CD14-positive monocyte (primary cell): ENCODE measurements around the gene MYO1A. TPM values are rescaled to one million over a fixed set of nuclear protein-coding genes. Genes with fewer than 3 reads are reported as not detected.

Source experiments
- DNase-seq, 3 donors: peaks; one replicate each; pipeline ENCODE4 v3.0.0-alpha.2; 2011 to 2022
- H2AFZ ChIP-seq: 2 replicates; pipeline ENCODE4 v1.6.0; 2012; ENCODE audit warnings: mild to moderate bottlenecking, low read depth, low read length, inconsistent platforms; ENCODE audit not compliant: insufficient read depth, poor library complexity, severe bottlenecking
- H3K27ac ChIP-seq, 2 donors: 1 replicate in 1 of 2; 2 replicates in 1 of 2; pipeline ENCODE4 v1.5.1; 2012 to 2013; ENCODE audit warnings: low read length in 2 of 2, control low read depth in 1 of 2, inconsistent platforms in 1 of 2, low read depth in 1 of 2, mild to moderate bottlenecking in 1 of 2
- H3K27me3 ChIP-seq, 2 donors: one replicate each; pipeline versions ENCODE4 v1.6.0 to v1.6.1; 2011 to 2013; ENCODE audit warnings: low read length in 2 of 2; ENCODE audit not compliant: control insufficient read depth in 2 of 2, insufficient read depth in 2 of 2
- H3K36me3 ChIP-seq, 2 donors: replicated peaks in 1 of 2; 1 replicate in 1 of 2; 2 replicates in 1 of 2; pipeline versions ENCODE4 v1.5.1 to v1.6.1; 2012 to 2013; ENCODE audit warnings: low read length in 2 of 2, control low read depth in 1 of 2, inconsistent platforms in 1 of 2, mild to moderate bottlenecking in 1 of 2; ENCODE audit not compliant: insufficient read depth in 2 of 2, control insufficient read depth in 1 of 2
- H3K4me1 ChIP-seq, 2 donors: 1 replicate in 1 of 2; 2 replicates in 1 of 2; pipeline versions ENCODE4 v1.5.1 to v1.6.1; 2012 to 2013; ENCODE audit warnings: low read length in 2 of 2, control low read depth in 1 of 2, inconsistent platforms in 1 of 2, mild to moderate bottlenecking in 1 of 2, moderate library complexity in 1 of 2; ENCODE audit not compliant: insufficient read depth in 2 of 2, control insufficient read depth in 1 of 2
- H3K4me2 ChIP-seq: replicated peaks from 2 replicates; pipeline ENCODE3; 2012; ENCODE audit warnings: low read length, moderate library complexity, mild to moderate bottlenecking; ENCODE audit not compliant: poor library complexity, severe bottlenecking; ENCODE audit errors: extremely low read depth
- H3K4me3 ChIP-seq, 3 experiments: fragments of 200-600 bp in 1 of 3; sonication (generic) in 1 of 3; replicated peaks in 1 of 3; 1 replicate in 2 of 3; 2 replicates in 1 of 3; pipeline ENCODE4 v1.5.1; 2011 to 2013; ENCODE audit warnings: low read length in 3 of 3, mild to moderate bottlenecking in 3 of 3, control low read depth in 2 of 3, low read depth in 2 of 3, inconsistent platforms in 1 of 3, moderate library complexity in 1 of 3
- H3K79me2 ChIP-seq: 2 replicates; pipeline ENCODE4 v1.6.0; 2012; ENCODE audit warnings: mild to moderate bottlenecking, control low read depth, inconsistent platforms, low read length, moderate library complexity; ENCODE audit not compliant: insufficient read depth
- H3K9ac ChIP-seq: 2 replicates; pipeline ENCODE4 v1.6.0; 2017; ENCODE audit warnings: low read length, mild to moderate bottlenecking; ENCODE audit not compliant: insufficient read depth, poor library complexity, severe bottlenecking
- H3K9me3 ChIP-seq, 2 donors: replicated peaks in 1 of 2; 1 replicate in 1 of 2; 2 replicates in 1 of 2; pipeline versions ENCODE4 v1.5.1 to v1.6.1; 2012 to 2013; ENCODE audit warnings: low read length in 2 of 2, control low read depth in 1 of 2; ENCODE audit not compliant: control insufficient read depth in 1 of 2, insufficient read depth in 1 of 2
- H4K20me1 ChIP-seq: 2 replicates; pipeline ENCODE4 v1.6.0; 2012; ENCODE audit warnings: mild to moderate bottlenecking, low read length, control low read depth, moderate library complexity; ENCODE audit not compliant: insufficient read depth
- H3K27ac Mint-ChIP-seq, 7 donors: one replicate each; pipeline ENCODE4 v1.8.0; 2020; ENCODE audit warnings: mild to moderate bottlenecking in 7 of 7, mixed read lengths in 7 of 7, moderate library complexity in 6 of 7, inconsistent platforms in 2 of 7
- H3K27me3 Mint-ChIP-seq, 3 donors: one replicate each; pipeline ENCODE4 v1.8.0; 2021 to 2022; ENCODE audit warnings: low read depth in 3 of 3, mild to moderate bottlenecking in 3 of 3, mixed read lengths in 3 of 3, moderate library complexity in 3 of 3, inconsistent platforms in 1 of 3
- H3K36me3 Mint-ChIP-seq, 2 donors: one replicate each; pipeline ENCODE4 v1.8.0; 2020; ENCODE audit warnings: mixed read lengths in 2 of 2, inconsistent platforms in 1 of 2, mild to moderate bottlenecking in 1 of 2
- H3K4me1 Mint-ChIP-seq: one replicate; pipeline ENCODE4 v1.8.0; 2020; ENCODE audit warnings: mild to moderate bottlenecking, mixed read lengths
- H3K4me3 Mint-ChIP-seq, 2 donors: one replicate each; pipeline ENCODE4 v1.8.0; 2020; ENCODE audit warnings: mild to moderate bottlenecking in 2 of 2, mixed read lengths in 2 of 2, moderate library complexity in 1 of 2
- H3K9me3 Mint-ChIP-seq, 7 donors: one replicate each; pipeline ENCODE4 v1.8.0; 2020 to 2022; ENCODE audit warnings: mixed read lengths in 7 of 7, mild to moderate bottlenecking in 6 of 7, moderate library complexity in 6 of 7, inconsistent platforms in 2 of 7
- WGBS: methylation state at CpG from one replicate; pipeline ENCODE4 v1.1.5; 2013; ENCODE audit warnings: missing lambda C conversion rate; ENCODE audit not compliant: insufficient coverage; 5-methylcytosine and 5-hydroxymethylcytosine counted together
- intact Hi-C, 2 donors: fragments of 100-400 bp; cut with micrococcal nuclease; formaldehyde crosslinking; loops; one replicate each; pipeline versions ENCODE4 v1.15.0 to v1.15.1; 2023
- polyA plus RNA-seq, 3 donors: library from polyadenylated mRNA; depleted of rRNA in 1 of 3; unstranded in 2 of 3; stranded (reverse) in 1 of 3; fragments of 300-500 nt in 2 of 3; fragments of >200 nt in 1 of 3; fragmentation: Illumina TruSeq in 2 of 3; gene quantifications; 1 replicate in 2 of 3; 2 replicates in 1 of 3; pipeline ENCODE4 v1.2.3, GENCODE V29; 2012 to 2021
- TF ChIP-seq, protein P1 (sequence below): fragments of 200-600 bp; IDR thresholded peaks from one replicate; pipeline ENCODE4 v1.8.0; 2022; ENCODE audit warnings: antibody characterized with exemption, mild to moderate bottlenecking

Gene MYO1A
- polyA plus RNA-seq, 3 donors = 0.22 to 1.7 (median 1.3) TPM

DNA sequence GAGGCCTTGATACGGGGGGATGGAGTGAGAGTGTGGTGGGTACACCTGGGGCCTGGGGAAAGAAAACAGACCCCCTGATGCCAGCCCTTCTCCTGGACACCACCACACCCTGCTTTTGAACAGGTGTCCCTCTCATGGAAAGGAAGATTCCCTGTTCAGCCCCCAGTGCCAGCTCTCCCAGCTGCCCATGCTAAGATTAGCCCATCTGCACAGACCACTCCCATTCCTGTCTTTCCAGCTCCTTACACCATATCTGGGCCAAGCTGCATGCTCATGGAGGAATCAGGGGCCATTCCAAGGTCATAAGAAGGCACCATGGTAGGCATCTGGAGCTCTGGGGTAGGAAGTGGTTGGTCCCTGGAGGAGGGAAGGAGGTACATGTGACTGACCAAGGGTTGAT is 48.6 kb upstream of the MYO1A start:
- Histone ChIP-seq H3K79me2 (peaks cover 7% of the 10 kb centered on the region), H3K27me3 (no peaks in the 10 kb centered on the region), H3K9ac (no peak overlapping the region), H4K20me1 (peaks cover 100% of the 10 kb centered on the region), H3K4me1 (peaks cover 19 to 34% of the 10 kb centered on the region in 2 donors), H3K9me3 (no peaks in the 10 kb centered on the region), H3K4me2 (no peak overlapping the region), H3K36me3 (peaks cover 65 to 86% of the 10 kb centered on the region in 2 donors), H3K4me3 (no peak overlapping the region), H3K27ac (peak overlapping the region in 1 of 2 donors; percentile 61), H2AFZ (no peak overlapping the region)
- H3K27ac Mint-ChIP-seq = peak overlapping the region in 4 of 7 donors; percentile 45 to 88 (median 76)
- H3K27me3 Mint-ChIP-seq = peaks cover 0 to 2% (median 0%) of the 10 kb centered on the region in 3 donors
- WGBS = no CpG with 5 or more reads among the region's 1 CpG
- no peaks in the 10 kb centered on the region for H3K9me3 Mint-ChIP-seq
- DNase-seq = no peak
- H3K4me3 Mint-ChIP-seq = no peak overlapping the region
- TF ChIP-seq, protein P1, sequence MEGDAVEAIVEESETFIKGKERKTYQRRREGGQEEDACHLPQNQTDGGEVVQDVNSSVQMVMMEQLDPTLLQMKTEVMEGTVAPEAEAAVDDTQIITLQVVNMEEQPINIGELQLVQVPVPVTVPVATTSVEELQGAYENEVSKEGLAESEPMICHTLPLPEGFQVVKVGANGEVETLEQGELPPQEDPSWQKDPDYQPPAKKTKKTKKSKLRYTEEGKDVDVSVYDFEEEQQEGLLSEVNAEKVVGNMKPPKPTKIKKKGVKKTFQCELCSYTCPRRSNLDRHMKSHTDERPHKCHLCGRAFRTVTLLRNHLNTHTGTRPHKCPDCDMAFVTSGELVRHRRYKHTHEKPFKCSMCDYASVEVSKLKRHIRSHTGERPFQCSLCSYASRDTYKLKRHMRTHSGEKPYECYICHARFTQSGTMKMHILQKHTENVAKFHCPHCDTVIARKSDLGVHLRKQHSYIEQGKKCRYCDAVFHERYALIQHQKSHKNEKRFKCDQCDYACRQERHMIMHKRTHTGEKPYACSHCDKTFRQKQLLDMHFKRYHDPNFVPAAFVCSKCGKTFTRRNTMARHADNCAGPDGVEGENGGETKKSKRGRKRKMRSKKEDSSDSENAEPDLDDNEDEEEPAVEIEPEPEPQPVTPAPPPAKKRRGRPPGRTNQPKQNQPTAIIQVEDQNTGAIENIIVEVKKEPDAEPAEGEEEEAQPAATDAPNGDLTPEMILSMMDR = no peak
- H3K36me3 Mint-ChIP-seq = peaks cover 74 to 84% of the 10 kb centered on the region in 2 donors
- peaks cover 38% of the 10 kb centered on the region for H3K4me1 Mint-ChIP-seq
- intact Hi-C loops = no loop called here

- Mint-ChIP-seq H3K36me3 (peaks cover 79% of the 10 kb centered on the region in 2 donors), H3K27me3 (peaks cover 0 to 2% (median 0%) of the 10 kb centered on the region in 3 donors), H3K9me3 (no peaks in the 10 kb centered on the region), H3K27ac (peak overlapping the region in 2 of 7 donors; percentile 13 to 55), H3K4me1 (peaks cover 41% of the 10 kb centered on the region), H3K4me3 (no peak overlapping the region)
- Histone ChIP-seq H3K4me2 (no peak overlapping the region), H3K36me3 (peaks cover 64 to 82% of the 10 kb centered on the region in 2 donors), H2AFZ (no peak overlapping the region), H3K4me1 (peaks cover 22 to 28% of the 10 kb centered on the region in 2 donors), H3K27ac (no peak overlapping the region), H3K9ac (no peak overlapping the region), H3K79me2 (peaks cover 7% of the 10 kb centered on the region), H4K20me1 (peaks cover 99% of the 10 kb centered on the region), H3K9me3 (no peaks in the 10 kb centered on the region), H3K4me3 (no peak overlapping the region), H3K27me3 (no peaks in the 10 kb centered on the region)
- TF ChIP-seq, protein P1 = no peak
- 99% methylated on average over 8 of the region's 8 CpGs for WGBS
- intact Hi-C loops = no loop called here
- DNase-seq = no peak
Measured at GRCh38 chr12:57097554-57097835, 47.6 kb upstream of the MYO1A start.
